ENCODE measurements around the gene ECEL1.

DNA sequence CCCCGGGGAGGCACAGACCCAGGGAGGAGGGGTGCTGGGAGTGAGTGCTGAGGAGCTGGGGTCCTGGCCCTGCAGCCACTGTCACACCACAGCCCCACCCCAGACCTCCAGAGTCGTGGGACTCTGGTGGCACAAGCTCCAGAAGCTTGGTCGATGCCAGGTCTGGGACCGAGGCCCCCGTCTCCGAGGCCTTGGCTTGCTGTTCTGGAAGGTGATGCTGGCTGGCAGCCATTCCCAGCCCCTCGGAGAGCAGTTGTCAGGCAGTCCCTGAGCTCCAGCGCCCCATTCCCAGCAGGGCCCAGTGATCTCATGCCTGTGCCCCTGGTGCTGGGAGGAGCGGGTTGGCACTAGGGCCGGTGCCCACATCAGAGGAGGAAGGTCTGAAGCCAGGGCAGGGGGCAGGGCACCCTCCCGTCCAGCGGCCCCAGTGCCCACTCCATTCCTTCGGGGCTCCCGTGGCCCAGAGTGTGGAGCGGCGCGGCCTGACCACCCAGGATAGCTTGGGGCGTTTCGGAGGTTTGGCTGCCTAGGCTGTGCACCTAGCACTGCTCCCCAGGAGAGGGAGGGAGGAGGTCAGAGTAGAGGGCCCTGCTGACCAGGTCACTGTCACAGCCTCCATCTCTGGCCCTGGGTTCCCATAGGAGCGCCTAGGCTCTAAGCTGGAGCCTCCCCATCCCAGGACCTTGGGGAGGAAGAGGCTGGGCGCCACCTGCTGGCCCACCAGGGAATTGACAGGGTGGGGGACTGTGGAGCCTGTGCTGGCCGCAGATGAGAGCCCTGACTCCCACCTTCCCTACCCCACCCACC, 48.5 kb downstream of the ECEL1 start:
- TF ChIP-seq ZNF274 (IDR thresholded peaks at IDR 0.05; ENCODE audit: low read depth, low read length) = no peak
- TF ChIP-seq SUZ12 (IDR thresholded peaks at IDR 0.05; ENCODE audit: extremely low read depth, insufficient read depth, insufficient read length) = no peak
- no peak for TF ChIP-seq YY1 (IDR thresholded peaks at IDR 0.05; ENCODE audit: insufficient read depth, insufficient read length)

Measured in NT2/D1 (cell line).